ENCODE measurements around the gene MDC1. TPM values are rescaled to one million over a fixed set of nuclear protein-coding genes. Genes with fewer than 3 reads are reported as not detected.
A peak's percentile ranks its signal among the peaks of the same experiment; 100 is the strongest.

Gene MDC1
- total RNA-seq, 1 experiment from 2014 or later: 75.8 TPM

DNA sequence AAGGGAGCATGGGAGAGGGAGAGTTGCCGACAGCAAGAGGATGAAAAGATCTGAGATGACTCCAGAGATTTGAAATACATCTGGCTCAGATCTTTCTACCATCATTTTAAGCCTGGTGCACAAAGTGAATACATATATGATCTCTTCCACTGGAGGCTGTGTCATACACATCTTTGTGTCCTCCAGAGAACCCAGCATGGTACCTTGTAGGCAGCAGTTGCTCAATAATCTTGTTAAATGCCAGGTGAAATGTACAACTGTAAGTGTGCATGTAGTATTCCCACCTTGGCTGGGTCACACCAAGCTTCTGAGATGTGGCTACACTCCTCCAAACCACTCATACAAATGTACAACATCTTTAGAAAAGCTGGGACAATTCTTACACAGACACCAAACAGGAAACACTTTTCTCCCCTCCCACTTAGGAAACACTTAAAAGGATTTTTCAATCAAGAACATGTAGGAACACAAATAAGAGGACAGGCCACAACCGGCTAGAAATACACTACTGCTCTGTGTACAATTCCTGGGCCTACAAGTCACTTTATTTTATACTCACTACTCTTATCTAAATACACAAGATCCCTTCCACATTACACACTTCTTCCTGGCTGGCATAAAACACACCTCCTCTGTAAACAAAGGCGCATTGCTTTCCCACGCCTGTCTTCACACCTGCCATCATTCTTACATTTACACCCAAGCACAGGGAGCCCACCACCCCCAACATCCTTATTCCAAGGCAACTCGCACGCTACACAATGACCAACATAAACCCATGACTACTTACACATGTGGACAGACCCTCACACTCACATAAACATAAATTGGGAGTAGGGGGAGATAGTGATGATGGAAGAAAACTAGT, 31.1 kb upstream of the MDC1 start:
- RAD21 ChIA-PET (ENCODE audit: low non-redundant PET in 1 of 2, low total read pairs in 2 of 2, uncharacterized antibody in 2 of 2, unreplicated experiment in 2 of 2): interaction anchor here (0.6 to 1.3 kb wide), 3 partner anchors 9 to 22 kb away, joined by 3 to 5 read pairs (median 4); no protein-coding TSS in a partner anchor
- CTCF ChIA-PET: no interaction called here
- POLR2A ChIA-PET: interaction anchor here (0.7 to 16.4 kb wide), 9 partner anchors 11 to 169 kb away, joined by 4 to 680 read pairs (median 9); no protein-coding TSS in a partner anchor
- Histone ChIP-seq H3K9ac (ENCODE audit: low read length) (peak overlapping the region; percentile 72), H3K9me3 (ENCODE audit: control insufficient read depth in 1 of 2, insufficient read depth in 1 of 2, low read depth in 1 of 2, low read length in 2 of 2) (no peaks in the 10 kb centered on the region), H3K36me3 (ENCODE audit: control insufficient read depth in 1 of 2, insufficient read depth in 2 of 2, low read length in 2 of 2) (peaks cover 4 to 8% of the 10 kb centered on the region in 2 experiments; a peak in 1 of 4 replicates), H3K27me3 (ENCODE audit: insufficient read depth, low read length) (no peaks in the 10 kb centered on the region), H3K9me2 (ENCODE audit: insufficient read depth) (no peaks in the 10 kb centered on the region), H3K27ac (ENCODE audit: low read depth, low read length) (peak overlapping the region; percentile 96), H4K20me1 (ENCODE audit: insufficient read depth) (no peaks in the 10 kb centered on the region), H3K4me2 (ENCODE audit: low read length) (peak overlapping the region; percentile 72), H3K79me2 (ENCODE audit: insufficient read depth, low read length) (peaks cover 12% of the 10 kb centered on the region), H3K4me1 (ENCODE audit: control insufficient read depth in 1 of 2, insufficient read depth in 2 of 2, low read length in 2 of 2) (peaks cover 69 to 92% of the 10 kb centered on the region in 2 experiments), H3K4me3 (replicated peaks in 1 of 2; ENCODE audit: low read depth in 1 of 2, low read length in 2 of 2) (no peak overlapping the region), H2AFZ (ENCODE audit: low read depth, low read length, poor library complexity, severe bottlenecking) (no peak overlapping the region)
- BruUV-seq (replicated peaks): no TSS peak
- ATAC-seq (no peak), DNase-seq (ENCODE audit: low read depth, low spot score) (no peak)
- intact Hi-C loops (cut with micrococcal nuclease): loop anchor here (10.0 kb wide), 1 partner anchor 337 kb away; no protein-coding TSS in a partner anchor
- TF ChIP-seq, protein P1, sequence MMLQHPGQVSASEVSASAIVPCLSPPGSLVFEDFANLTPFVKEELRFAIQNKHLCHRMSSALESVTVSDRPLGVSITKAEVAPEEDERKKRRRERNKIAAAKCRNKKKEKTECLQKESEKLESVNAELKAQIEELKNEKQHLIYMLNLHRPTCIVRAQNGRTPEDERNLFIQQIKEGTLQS (IDR thresholded peaks at IDR 0.05): no peak
- TF ChIP-seq CTCF (IDR thresholded peaks at IDR 0.05 in 2 of 3, conservative IDR thresholded peaks at IDR 0.05 in 1 of 3; ENCODE audit: borderline replicate concordance in 1 of 3, insufficient read depth in 1 of 3, low read depth in 2 of 3, low read length in 2 of 3) (no peak), CEBPB (IDR thresholded peaks at IDR 0.05; ENCODE audit: low read depth) (no peak), EZH2 (IDR thresholded peaks at IDR 0.05) (no peak), ELF1 (IDR thresholded peaks at IDR 0.05; ENCODE audit: borderline replicate concordance, low read depth) (no peak), CBX3 (IDR thresholded peaks at IDR 0.05; ENCODE audit: low read depth) (no peak), ZBTB33 (IDR thresholded peaks at IDR 0.05; ENCODE audit: extremely low read depth, insufficient replicate concordance, low read length) (no peak), POLR2A (IDR thresholded peaks at IDR 0.05; ENCODE audit: borderline replicate concordance, extremely low read depth, insufficient read depth, insufficient read length) (no peak), EGR1 (IDR thresholded peaks at IDR 0.05; ENCODE audit: low read depth) (no peak)
- TF ChIP-seq, protein P2, sequence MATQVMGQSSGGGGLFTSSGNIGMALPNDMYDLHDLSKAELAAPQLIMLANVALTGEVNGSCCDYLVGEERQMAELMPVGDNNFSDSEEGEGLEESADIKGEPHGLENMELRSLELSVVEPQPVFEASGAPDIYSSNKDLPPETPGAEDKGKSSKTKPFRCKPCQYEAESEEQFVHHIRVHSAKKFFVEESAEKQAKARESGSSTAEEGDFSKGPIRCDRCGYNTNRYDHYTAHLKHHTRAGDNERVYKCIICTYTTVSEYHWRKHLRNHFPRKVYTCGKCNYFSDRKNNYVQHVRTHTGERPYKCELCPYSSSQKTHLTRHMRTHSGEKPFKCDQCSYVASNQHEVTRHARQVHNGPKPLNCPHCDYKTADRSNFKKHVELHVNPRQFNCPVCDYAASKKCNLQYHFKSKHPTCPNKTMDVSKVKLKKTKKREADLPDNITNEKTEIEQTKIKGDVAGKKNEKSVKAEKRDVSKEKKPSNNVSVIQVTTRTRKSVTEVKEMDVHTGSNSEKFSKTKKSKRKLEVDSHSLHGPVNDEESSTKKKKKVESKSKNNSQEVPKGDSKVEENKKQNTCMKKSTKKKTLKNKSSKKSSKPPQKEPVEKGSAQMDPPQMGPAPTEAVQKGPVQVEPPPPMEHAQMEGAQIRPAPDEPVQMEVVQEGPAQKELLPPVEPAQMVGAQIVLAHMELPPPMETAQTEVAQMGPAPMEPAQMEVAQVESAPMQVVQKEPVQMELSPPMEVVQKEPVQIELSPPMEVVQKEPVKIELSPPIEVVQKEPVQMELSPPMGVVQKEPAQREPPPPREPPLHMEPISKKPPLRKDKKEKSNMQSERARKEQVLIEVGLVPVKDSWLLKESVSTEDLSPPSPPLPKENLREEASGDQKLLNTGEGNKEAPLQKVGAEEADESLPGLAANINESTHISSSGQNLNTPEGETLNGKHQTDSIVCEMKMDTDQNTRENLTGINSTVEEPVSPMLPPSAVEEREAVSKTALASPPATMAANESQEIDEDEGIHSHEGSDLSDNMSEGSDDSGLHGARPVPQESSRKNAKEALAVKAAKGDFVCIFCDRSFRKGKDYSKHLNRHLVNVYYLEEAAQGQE (IDR thresholded peaks at IDR 0.05; ENCODE audit: low read depth): no peak
